DMS 273 treated with DMSO at 0.1 percent for 48 hours (cell line): ENCODE data around the gene NPHS2.
A peak's percentile ranks its signal among the peaks of the same experiment; 100 is the strongest.

Source experiments
- DNase-seq: peaks from one replicate; lab custom pipeline; 2025; lab: John Stamatoyannopoulos, UW

NPHS2 gene

GRCh38 chr1:179575497-179576314 is at the start of gene NPHS2:
TSS of gene NPHS2 (minus strand) at chr1:179575948. CDS start at chr1:179575864, 84 bp downstream.
- DNase-seq: no peak

- DNase-seq: no peak
Observed at GRCh38 chr1:179612361-179612760, 36.6 kb upstream of the NPHS2 start.

GRCh38 chr1:179601093-179601492 is 25.3 kb upstream of the NPHS2 start:
- DNase-seq: no peak

GRCh38 chr1:179599623-179600249 is 24.0 kb upstream of the NPHS2 start:
- no peak for DNase-seq

- no peak for DNase-seq
Observed at GRCh38 chr1:179598631-179599030, 22.9 kb upstream of the NPHS2 start.

GRCh38 chr1:179591592-179592580 is 16.1 kb upstream of the NPHS2 start, which contains the start of gene TDRD5:
TSS of gene TDRD5 (plus strand) at chr1:179591832. CDS start at chr1:179592616, 784 bp downstream.
- DNase-seq: no peak

GRCh38 chr1:179591253-179591591 is 15.5 kb upstream of the NPHS2 start:
- DNase-seq: no peak

GRCh38 chr1:179590671-179591070 is 14.9 kb upstream of the NPHS2 start:
- no peak for DNase-seq

GRCh38 chr1:179589509-179589908 is 13.8 kb upstream of the NPHS2 start:
- no peak for DNase-seq

GRCh38 chr1:179588425-179589024 is 12.8 kb upstream of the NPHS2 start:
- no peak for DNase-seq

GRCh38 chr1:179587336-179587735 is 11.6 kb upstream of the NPHS2 start:
- no peak for DNase-seq

GRCh38 chr1:179586107-179586823 is 10.5 kb upstream of the NPHS2 start:
- DNase-seq: peak; percentile 79

GRCh38 chr1:179583771-179584320 is 8.1 kb upstream of the NPHS2 start:
- no peak for DNase-seq

- DNase-seq: no peak
Observed at GRCh38 chr1:179576509-179576908, 761 bp upstream of the NPHS2 start.

- no peak for DNase-seq
Observed at GRCh38 chr1:179558078-179558477, 17.7 kb downstream of the NPHS2 start.

- DNase-seq: no peak
Observed at GRCh38 chr1:179554427-179554826, 21.3 kb downstream of the NPHS2 start.

GRCh38 chr1:179550746-179551682 is 24.7 kb downstream of the NPHS2 start:
- DNase-seq: no peak

GRCh38 chr1:179549368-179549700 is 26.4 kb downstream of the NPHS2 start:
- no peak for DNase-seq

- DNase-seq: no peak
Observed at GRCh38 chr1:179548666-179549367, 26.9 kb downstream of the NPHS2 start.
